ENCODE measurements around the gene BBLN. TPM values are rescaled to one million over a fixed set of nuclear protein-coding genes. Genes with fewer than 3 reads are reported as not detected.

BBLN gene
- total and polyA plus RNA-seq, 2 of the 4 experiments (the other 2 are of a cell fraction): 25.1 to 103 TPM

DNA sequence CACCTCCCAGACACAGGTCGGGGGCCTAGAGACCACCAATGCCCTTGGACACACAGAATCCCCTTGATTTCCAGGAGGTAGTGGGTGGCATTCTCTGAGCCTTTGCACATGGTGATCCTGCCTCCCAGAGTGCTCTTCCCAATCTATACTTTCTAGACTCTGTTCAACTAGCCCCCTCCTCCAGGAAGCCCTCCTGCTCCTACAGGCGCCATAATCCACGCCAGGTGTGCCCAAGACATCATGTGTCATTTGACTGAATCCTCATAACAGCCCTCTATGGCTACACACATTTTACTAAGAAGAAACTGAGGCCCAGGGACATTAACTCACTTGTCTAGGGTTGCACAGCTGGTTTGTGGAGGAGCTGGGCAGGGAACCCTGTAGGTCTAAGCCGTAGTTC lies 7.1 kb downstream of the BBLN start:
- no peak overlapping the region for H3K4me2 ChIP-seq (ENCODE audit: low read depth, low read length)
- DNase-seq (no peak), ATAC-seq (ENCODE audit: low read depth) (no peak)
- no peak overlapping the region for H2BK120ac ChIP-seq (ENCODE audit: low read depth, low read length)
- no peak overlapping the region for H3K27ac ChIP-seq (ENCODE audit: insufficient read depth, low read length)
- no peak overlapping the region for H2AK9ac ChIP-seq (replicated peaks; ENCODE audit: low read depth, low read length, poor library complexity)
- BruUV-seq (replicated peaks): no TSS peak
- H3K4ac ChIP-seq (ENCODE audit: low read depth, low read length): no peak overlapping the region
- no peak overlapping the region for H3K56ac ChIP-seq (ENCODE audit: extremely low read depth, insufficient read depth, low read length)
- peaks cover 11% of the 10 kb centered on the region for H3K9me1 ChIP-seq (ENCODE audit: insufficient read depth, low read length)
- no peak overlapping the region for H3K23ac ChIP-seq (ENCODE audit: low read depth, low read length)
- no peak overlapping the region for H2AK5ac ChIP-seq (ENCODE audit: low read depth, low read length)
- H3K9ac ChIP-seq (ENCODE audit: low read depth, low read length): no peak overlapping the region
- no peak overlapping the region for H2BK20ac ChIP-seq (ENCODE audit: low read depth, low read length)
- no peak for TF ChIP-seq MAZ (IDR thresholded peaks at IDR 0.05; ENCODE audit: borderline replicate concordance, low read depth, low read length)
- TF ChIP-seq FOS (IDR thresholded peaks at IDR 0.05; ENCODE audit: low read depth, low read length): no peak
- no peak for TF ChIP-seq NFE2L2 (IDR thresholded peaks at IDR 0.05; ENCODE audit: low read depth, low read length)
- TF ChIP-seq, protein P1, sequence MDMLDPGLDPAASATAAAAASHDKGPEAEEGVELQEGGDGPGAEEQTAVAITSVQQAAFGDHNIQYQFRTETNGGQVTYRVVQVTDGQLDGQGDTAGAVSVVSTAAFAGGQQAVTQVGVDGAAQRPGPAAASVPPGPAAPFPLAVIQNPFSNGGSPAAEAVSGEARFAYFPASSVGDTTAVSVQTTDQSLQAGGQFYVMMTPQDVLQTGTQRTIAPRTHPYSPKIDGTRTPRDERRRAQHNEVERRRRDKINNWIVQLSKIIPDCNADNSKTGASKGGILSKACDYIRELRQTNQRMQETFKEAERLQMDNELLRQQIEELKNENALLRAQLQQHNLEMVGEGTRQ (IDR thresholded peaks at IDR 0.05; ENCODE audit: low read depth, low read length): no peak
- TF ChIP-seq MAFK (IDR thresholded peaks at IDR 0.05; ENCODE audit: low read depth, low read length): no peak
- TF ChIP-seq SMC3 (IDR thresholded peaks at IDR 0.05; ENCODE audit: low read depth, low read length): no peak
- TF ChIP-seq, protein P2, sequence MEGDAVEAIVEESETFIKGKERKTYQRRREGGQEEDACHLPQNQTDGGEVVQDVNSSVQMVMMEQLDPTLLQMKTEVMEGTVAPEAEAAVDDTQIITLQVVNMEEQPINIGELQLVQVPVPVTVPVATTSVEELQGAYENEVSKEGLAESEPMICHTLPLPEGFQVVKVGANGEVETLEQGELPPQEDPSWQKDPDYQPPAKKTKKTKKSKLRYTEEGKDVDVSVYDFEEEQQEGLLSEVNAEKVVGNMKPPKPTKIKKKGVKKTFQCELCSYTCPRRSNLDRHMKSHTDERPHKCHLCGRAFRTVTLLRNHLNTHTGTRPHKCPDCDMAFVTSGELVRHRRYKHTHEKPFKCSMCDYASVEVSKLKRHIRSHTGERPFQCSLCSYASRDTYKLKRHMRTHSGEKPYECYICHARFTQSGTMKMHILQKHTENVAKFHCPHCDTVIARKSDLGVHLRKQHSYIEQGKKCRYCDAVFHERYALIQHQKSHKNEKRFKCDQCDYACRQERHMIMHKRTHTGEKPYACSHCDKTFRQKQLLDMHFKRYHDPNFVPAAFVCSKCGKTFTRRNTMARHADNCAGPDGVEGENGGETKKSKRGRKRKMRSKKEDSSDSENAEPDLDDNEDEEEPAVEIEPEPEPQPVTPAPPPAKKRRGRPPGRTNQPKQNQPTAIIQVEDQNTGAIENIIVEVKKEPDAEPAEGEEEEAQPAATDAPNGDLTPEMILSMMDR (conservative IDR thresholded peaks at IDR 0.05; ENCODE audit: low read depth, low read length): no peak
- TF ChIP-seq, protein P3, sequence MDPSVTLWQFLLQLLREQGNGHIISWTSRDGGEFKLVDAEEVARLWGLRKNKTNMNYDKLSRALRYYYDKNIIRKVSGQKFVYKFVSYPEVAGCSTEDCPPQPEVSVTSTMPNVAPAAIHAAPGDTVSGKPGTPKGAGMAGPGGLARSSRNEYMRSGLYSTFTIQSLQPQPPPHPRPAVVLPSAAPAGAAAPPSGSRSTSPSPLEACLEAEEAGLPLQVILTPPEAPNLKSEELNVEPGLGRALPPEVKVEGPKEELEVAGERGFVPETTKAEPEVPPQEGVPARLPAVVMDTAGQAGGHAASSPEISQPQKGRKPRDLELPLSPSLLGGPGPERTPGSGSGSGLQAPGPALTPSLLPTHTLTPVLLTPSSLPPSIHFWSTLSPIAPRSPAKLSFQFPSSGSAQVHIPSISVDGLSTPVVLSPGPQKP (IDR thresholded peaks at IDR 0.05; ENCODE audit: borderline replicate concordance, low read depth, low read length): no peak
- TF ChIP-seq CHD1 (IDR thresholded peaks at IDR 0.05; ENCODE audit: low read depth, low read length): no peak
- in situ Hi-C loops (cut with MboI; ENCODE audit: low sequenced_read_pairs) (no loop called here), dilution Hi-C loops (cut with HindIII; ENCODE audit: low sequenced_read_pairs, unreplicated experiment) (no loop called here), intact Hi-C loops (cut with micrococcal nuclease) (no loop called here)
- WGBS, 2 experiments (ENCODE audit: extremely low coverage in 2 of 2, insufficient read length in 1 of 2): no CpG with 5 or more reads among the region's 4 CpGs
- H3K14ac ChIP-seq (replicated peaks; ENCODE audit: low read depth, low read length): no peak overlapping the region
- ChIA-PET POLR2A (ENCODE audit: unreplicated experiment) (no interaction called here), CTCF (no interaction called here)
- H3K9me3 ChIP-seq (ENCODE audit: control insufficient read depth, insufficient read depth, low read length): no peaks in the 10 kb centered on the region
- no peak overlapping the region for H2BK5ac ChIP-seq (ENCODE audit: low read depth, low read length, poor library complexity, severe bottlenecking)
- H4K8ac ChIP-seq (ENCODE audit: low read depth in 2 of 2, low read length in 2 of 2): no peak overlapping the region
- H3K79me1 ChIP-seq (ENCODE audit: low read depth in 1 of 2, low read length in 2 of 2): peaks cover 6 to 55% of the 10 kb centered on the region in 2 experiments
- H4K91ac ChIP-seq (ENCODE audit: insufficient read depth, low read depth, low read length): no peak overlapping the region
- no peak overlapping the region for H3K18ac ChIP-seq (ENCODE audit: low read depth, low read length)
- H4K5ac ChIP-seq (ENCODE audit: low read depth, low read length): no peak overlapping the region
- H2BK15ac ChIP-seq (ENCODE audit: low read depth, low read length): no peak overlapping the region
- no peak overlapping the region for H3K4me3 ChIP-seq (ENCODE audit: insufficient read depth, low read depth, low read length)
- no peak overlapping the region for H2AFZ ChIP-seq (replicated peaks; ENCODE audit: low read length, poor library complexity)
- peaks cover 64% of the 10 kb centered on the region for H3K36me3 ChIP-seq (ENCODE audit: control insufficient read depth, insufficient read depth, low read length)
- H3K27me3 ChIP-seq (ENCODE audit: control insufficient read depth, insufficient read depth, low read length): no peaks in the 10 kb centered on the region
- peaks cover 3% of the 10 kb centered on the region; the same call in 1 of the 2 replicates for H3K4me1 ChIP-seq (ENCODE audit: control insufficient read depth, insufficient read depth, low read length)
- H4K20me1 ChIP-seq (ENCODE audit: insufficient read depth, low read length): peaks cover 5% of the 10 kb centered on the region
